GM19193 (cell line): ENCODE measurements around the gene CRYBA1.

Experiments used
- POLR2A ChIP-seq: IDR thresholded peaks from 4 replicates; pipeline ENCODE4 v1.6.1; 2011; ENCODE audit not compliant: insufficient read depth, insufficient read length; ENCODE audit errors: extremely low read depth

CRYBA1 gene

GRCh38 chr17:29252101-29252791 is 5.6 kb downstream of the CRYBA1 start:
- no peak for TF ChIP-seq POLR2A

- TF ChIP-seq POLR2A, result no peak
Measured at GRCh38 chr17:29253037-29253436, 6.4 kb downstream of the CRYBA1 start.

- no peak for TF ChIP-seq POLR2A
Measured at GRCh38 chr17:29255926-29256522, 9.4 kb downstream of the CRYBA1 start.

GRCh38 chr17:29256735-29257466 is 10.2 kb downstream of the CRYBA1 start:
- TF ChIP-seq POLR2A, result no peak

GRCh38 chr17:29257756-29258155 is 11.1 kb downstream of the CRYBA1 start:
- TF ChIP-seq POLR2A, result no peak

GRCh38 chr17:29263916-29264315 is 17.3 kb downstream of the CRYBA1 start:
- TF ChIP-seq POLR2A, result no peak

GRCh38 chr17:29273924-29274323 is 27.3 kb downstream of the CRYBA1 start:
- TF ChIP-seq POLR2A, result no peak

GRCh38 chr17:29278692-29279091 is 32.0 kb downstream of the CRYBA1 start:
- TF ChIP-seq POLR2A, result no peak

GRCh38 chr17:29279397-29280070 is 32.9 kb downstream of the CRYBA1 start:
- no peak for TF ChIP-seq POLR2A

- no peak for TF ChIP-seq POLR2A
Measured at GRCh38 chr17:29283496-29283895, 36.8 kb downstream of the CRYBA1 start.

- TF ChIP-seq POLR2A, result no peak
Measured at GRCh38 chr17:29283961-29284360, 37.3 kb downstream of the CRYBA1 start.

- TF ChIP-seq POLR2A, result no peak
Measured at GRCh38 chr17:29289852-29290251, 43.2 kb downstream of the CRYBA1 start.

- TF ChIP-seq POLR2A, result no peak
Measured at GRCh38 chr17:29291163-29291752, 44.6 kb downstream of the CRYBA1 start.

GRCh38 chr17:29292071-29292991 is 45.7 kb downstream of the CRYBA1 start:
- TF ChIP-seq POLR2A, result no peak
